ENCODE results near the gene LRP1.

The LRP1 gene

DNA sequence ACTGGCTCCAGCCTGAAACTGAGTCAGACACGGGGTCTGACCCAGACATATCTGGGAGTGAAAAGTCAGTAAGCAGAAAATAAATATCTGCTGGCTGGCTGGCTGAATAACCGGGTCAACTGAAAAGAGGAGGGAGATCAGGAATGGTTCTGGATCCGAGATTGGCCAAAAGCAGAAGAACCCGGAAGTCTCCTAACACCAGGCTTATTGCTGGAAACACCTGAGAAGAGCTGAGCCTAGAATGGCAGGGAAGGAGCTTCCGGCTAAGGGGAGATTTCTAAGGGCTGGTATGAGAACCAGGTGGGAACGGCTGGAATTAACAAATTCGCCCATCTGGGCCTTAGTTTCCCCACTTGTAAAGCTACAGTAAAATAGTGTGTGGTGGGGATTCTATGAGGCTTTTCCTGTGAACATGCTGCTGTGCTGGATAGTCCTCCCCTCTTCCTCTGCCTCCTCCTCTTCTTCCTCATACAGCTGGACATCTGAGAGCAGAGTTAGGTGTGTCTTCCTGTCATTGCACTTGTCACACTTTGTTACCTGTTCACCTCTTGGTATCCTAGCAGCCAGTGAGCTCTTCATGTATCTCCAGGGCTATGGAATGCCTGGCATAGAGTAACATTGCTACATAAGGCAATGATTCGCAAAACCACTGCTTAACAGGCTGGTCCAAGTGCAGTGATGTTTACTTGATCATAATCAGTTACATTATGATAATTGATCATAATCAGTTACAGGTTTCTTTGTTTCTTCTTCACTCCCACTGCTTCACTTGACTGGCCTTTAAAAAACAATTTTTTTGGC lies 99.2 kb downstream of the LRP1 start:
- no peak for DNase-seq

DNA sequence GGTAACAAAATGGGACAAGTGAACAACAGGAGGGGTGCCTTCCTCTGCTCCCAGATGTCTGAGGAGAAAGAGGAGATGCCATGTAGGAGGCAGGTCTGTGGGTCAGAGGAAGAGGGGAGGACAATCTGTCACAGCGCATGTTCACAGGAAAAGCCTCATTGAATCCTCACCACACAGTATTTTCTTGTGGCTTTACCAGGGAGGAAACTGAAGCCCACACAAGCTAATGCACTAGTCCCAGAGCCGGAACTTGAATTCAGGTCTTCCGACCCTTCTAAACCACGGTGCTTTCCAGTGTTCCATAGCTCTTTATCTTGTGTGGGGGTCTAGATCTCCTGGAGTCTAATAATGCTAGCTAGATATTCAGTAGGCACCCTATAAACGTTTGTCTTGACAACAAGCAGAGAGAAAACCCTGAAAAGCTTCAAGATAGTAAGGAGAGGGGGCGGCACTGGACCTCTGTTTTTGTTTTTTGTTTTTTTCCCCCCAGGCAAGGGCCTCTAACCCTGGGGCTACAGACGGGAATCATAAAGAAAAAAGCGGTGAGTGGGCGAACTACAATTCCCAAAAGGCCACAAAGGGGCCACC lies 100.9 kb downstream of the LRP1 start:
- DNase-seq, result peak; percentile 40 to 57 (median 56)

DNA sequence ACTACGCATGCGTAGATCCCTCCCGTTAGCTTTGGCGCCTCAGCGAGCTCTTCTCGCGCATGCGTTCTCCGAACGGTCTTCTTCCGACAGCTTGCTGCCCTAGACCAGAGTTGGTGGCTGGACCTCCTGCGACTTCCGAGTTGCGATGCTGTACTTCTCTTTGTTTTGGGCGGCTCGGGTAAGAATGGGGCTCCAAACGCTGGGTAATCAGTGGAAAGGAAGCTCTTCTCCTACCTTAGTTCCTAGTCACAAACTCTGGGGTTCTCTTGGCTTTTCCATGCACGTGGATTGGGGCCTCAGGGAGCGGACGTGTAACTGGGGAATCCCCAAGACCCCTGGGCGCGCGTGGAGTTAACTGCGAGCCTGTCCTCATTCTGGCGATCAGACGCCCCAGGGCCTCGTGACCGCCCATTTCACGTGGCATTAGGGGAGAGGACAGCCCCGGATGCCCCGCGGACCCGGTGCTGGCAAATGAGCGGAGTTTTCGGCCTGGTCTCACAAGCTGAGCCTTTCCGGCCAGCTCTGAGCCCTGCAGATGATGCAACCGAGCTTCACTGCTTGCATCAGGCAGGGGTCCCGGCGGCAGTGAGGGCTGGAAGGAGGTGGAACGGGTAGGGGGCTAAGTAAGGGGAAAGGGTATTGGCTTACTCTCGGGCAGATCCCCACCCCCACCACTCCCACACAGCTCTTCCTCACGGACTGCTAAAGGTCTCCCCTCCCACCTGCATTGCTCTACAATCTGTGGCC lies 101.5 kb downstream of the LRP1 start, which contains the start of gene SHMT2:
SHMT2 (plus strand) TSS at position 78 of the 747 bp plus-strand sequence; CDS start at position 146, 68 bp downstream.
- DNase-seq, result peak; percentile 97 to 99 (median 99)

- no peak for DNase-seq
Observed at GRCh38 chr12:57230381-57231155, 102.3 kb downstream of the LRP1 start.

- DNase-seq, result no peak
Observed at GRCh38 chr12:57231276-57232021, 103.2 kb downstream of the LRP1 start.

- no peak for DNase-seq
Observed at GRCh38 chr12:57232156-57232756, 104.0 kb downstream of the LRP1 start.

- peak; percentile 76 to 79 (median 76) for DNase-seq
Observed at GRCh38 chr12:57233357-57234232, 105.3 kb downstream of the LRP1 start.

DNA sequence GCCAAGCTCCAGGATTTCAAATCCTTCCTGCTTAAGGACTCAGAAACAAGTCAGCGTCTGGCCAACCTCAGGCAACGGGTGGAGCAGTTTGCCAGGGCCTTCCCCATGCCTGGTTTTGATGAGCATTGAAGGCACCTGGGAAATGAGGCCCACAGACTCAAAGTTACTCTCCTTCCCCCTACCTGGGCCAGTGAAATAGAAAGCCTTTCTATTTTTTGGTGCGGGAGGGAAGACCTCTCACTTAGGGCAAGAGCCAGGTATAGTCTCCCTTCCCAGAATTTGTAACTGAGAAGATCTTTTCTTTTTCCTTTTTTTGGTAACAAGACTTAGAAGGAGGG lies 105.9 kb downstream of the LRP1 start:
- DNase-seq, result no peak

DNA sequence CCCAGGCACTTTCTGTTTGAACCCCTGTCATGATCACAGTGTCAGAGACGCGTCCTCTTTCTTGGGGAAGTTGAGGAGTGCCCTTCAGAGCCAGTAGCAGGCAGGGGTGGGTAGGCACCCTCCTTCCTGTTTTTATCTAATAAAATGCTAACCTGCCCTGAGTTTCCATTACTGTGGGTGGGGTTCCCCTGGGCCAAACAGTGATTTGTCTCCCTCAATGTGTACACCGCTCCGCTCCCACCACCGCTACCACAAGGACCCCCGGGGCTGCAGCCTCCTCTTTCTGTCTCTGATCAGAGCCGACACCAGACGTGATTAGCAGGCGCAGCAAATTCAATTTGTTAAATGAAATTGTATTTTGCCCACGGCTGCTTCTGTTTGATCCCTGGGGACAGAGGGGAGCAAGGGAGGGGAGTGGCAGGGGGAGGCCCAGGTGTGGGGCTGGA lies 106.3 kb downstream of the LRP1 start:
- DNase-seq, result peak; percentile 70 to 76 (median 74)

DNA sequence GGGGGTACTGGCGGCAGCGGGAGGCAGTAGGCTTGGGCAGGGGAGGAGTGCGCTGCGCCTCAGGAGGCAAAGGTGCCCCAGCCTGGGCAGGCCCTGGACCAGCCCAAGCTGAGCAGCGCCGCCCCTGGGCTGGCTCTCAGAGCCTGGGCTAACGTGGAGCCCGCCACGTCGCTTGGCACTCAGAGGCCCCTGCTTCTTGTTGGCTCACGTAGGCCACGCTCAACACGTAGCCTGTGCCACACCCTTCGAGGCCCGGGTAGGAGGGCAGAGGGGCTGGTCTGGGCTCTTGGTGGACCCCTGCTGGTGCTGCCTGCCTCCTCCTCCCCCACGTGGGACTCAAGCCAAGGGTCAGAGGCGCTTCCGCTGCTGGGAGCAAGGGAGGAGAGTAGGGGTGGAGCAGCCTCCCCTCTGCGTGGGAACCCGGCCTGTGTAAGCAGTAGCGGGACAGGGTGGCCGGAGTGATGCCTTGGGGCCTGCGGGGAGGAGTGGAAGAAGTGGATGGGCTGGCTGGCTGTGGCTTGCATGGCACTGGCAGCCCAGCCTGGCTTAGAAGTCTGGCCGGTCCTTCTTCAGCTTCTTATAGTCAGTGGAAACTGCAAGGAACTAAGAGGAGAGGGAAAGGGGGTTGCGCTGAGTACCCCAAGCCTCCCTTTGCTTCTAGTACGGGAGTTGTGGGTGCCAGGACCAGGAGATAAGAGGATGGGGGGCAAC lies 106.9 kb downstream of the LRP1 start:
- DNase-seq, result no peak

DNA sequence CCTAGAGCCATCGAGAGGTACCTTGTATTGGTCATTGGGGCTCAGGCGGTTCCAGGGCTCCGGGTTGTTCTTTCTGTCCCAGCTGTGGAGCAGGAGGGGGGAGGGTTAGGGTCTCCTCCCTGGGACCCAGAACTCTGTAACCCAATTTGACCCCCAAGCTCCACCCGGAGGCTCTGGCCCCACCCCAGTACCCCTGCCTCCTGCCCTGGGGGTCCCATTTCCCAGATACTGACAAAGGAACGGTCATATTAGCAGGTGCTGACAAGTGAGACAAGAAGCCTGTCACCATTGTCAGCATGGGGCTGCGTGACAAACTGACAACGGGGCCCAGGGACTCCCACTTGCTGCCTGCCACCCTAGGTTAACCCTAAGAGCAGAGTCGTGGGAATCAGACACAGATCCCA lies 107.4 kb downstream of the LRP1 start:
- no peak for DNase-seq

GRCh38 chr12:57236201-57236924 lies 108.1 kb downstream of the LRP1 start:
- DNase-seq, result no peak

DNA sequence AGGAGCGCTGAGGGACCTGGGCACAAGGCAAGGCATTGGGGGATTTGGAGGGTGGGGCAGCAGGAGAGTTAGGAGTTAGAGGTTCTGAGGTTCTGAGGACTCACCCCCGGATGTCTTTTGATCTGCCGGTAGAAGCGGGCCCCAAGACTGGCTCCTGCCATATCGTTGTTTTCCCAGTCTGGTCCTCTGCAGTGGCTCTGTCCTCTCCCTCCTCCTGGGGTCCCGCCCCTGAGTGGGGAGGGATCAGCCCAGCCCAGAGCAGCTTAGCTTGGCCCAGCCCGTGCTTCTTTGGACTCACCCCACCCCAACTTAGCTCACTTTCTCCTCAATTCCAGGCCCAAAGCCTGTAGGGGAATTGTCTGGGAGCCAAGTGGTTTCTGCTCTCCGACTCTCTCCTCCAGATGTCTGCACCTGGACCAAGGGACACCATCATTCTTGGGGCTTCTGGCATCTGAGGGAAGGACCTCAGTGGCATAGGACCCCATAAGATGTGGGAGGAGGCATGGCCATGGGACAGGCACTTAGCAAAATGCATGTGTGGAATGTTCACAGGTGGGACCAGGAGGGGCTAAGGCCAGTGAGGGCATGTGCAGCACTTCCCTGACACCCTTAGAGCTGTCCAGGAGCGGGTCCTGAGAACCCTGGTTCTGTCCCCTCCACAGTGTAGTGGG lies 108.8 kb downstream of the LRP1 start:
- DNase-seq, result no peak

- DNase-seq, result no peak
Observed at GRCh38 chr12:57237596-57237931, 109.3 kb downstream of the LRP1 start.

- DNase-seq, result no peak
Observed at GRCh38 chr12:57237932-57238853, 109.9 kb downstream of the LRP1 start.

DNA sequence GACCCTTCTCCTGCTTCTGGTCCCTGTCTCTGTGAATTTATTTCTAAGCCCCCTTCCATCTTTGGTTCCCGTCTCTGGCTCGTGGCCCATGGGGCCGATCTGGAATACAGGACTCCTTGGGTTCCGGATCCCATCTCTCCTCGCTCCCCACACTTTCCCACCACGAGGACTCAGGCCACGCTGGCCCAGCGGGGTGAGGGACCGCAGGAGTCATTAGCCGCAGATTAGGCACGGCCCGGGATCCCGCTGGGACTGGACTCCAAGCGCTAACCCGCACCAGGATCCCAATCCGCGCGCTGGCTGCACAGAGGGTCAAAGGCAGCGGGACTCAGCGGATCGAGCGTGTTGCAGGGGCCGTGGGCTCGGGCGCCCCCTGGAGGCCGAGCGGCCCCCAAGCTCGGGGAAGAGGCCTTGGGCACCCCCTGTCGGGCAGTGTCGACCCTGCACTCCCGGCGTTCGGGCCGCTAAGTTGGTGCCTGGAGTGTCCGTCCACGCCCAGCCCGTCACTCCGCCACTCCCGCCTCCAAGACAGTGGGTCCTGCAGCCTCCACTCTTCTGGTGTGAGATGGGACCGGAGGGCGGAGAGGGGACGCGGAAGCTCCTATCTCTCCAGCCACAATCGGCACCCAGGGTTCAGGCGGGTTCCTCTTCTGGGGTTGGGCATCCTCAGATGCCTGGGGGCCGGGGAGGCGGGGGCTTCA lies 110.7 kb downstream of the LRP1 start:
- DNase-seq, result peak; percentile 91 to 95 (median 95)

- DNase-seq, result no peak
Observed at GRCh38 chr12:57239587-57240065, 111.3 kb downstream of the LRP1 start.
